HepG2 (cell line): ENCODE results near the gene U2AF2. TPM values are rescaled to one million over a fixed set of nuclear protein-coding genes. Genes with fewer than 3 reads are reported as not detected.
A peak's percentile ranks its signal among the peaks of the same experiment; 100 is the strongest.

Experiments used
- ADNP ChIP-seq: sonication (generic); formaldehyde crosslinking; IDR thresholded peaks from 2 replicates; pipeline ENCODE4 v1.4.0; 2020; ENCODE audit warnings: missing genetic modification reagents
- ARNT ChIP-seq: fragments of 450-650 bp; IDR thresholded peaks from 2 replicates; pipeline ENCODE4 v1.6.1; 2017
- ASH2L ChIP-seq: fragments of 300-600, 200-600 bp; sonication (generic); IDR thresholded peaks from 2 replicates; pipeline ENCODE4 v1.7.0; 2017; ENCODE audit warnings: low read depth, mild to moderate bottlenecking, moderate library complexity, mixed read lengths, low read length; ENCODE audit not compliant: insufficient read length
- ETV5 ChIP-seq: IDR thresholded peaks from 2 replicates; pipeline ENCODE4 v1.6.1; 2018; ENCODE audit warnings: missing biosample characterization, missing genetic modification reagents, inconsistent platforms, borderline replicate concordance
- FOXA3 ChIP-seq: IDR thresholded peaks from 2 replicates; pipeline ENCODE4 v1.6.1; 2016; ENCODE audit warnings: missing genetic modification reagents, missing compliant biosample characterization
- GZF1 ChIP-seq: sonication (generic); formaldehyde crosslinking; IDR thresholded peaks from 2 replicates; pipeline ENCODE4 v1.5.1; 2020; ENCODE audit warnings: mild to moderate bottlenecking, missing genetic modification reagents
- KLF11 ChIP-seq: IDR thresholded peaks from 2 replicates; pipeline ENCODE4 v1.6.1; 2016; ENCODE audit warnings: missing compliant biosample characterization
- PCBP2 ChIP-seq: fragments of 200-400 bp; formaldehyde crosslinking; optimal IDR thresholded peaks from 2 replicates; pipeline ENCODE3; 2018; ENCODE audit warnings: low read length, low read depth; ENCODE audit not compliant: poor library complexity, severe bottlenecking
- POLR2G ChIP-seq: fragments of 200-400 bp; formaldehyde crosslinking; IDR thresholded peaks from 2 replicates; pipeline ENCODE4 v1.6.1; 2018; ENCODE audit warnings: mild to moderate bottlenecking, low read depth, low read length, moderate library complexity
- WIZ ChIP-seq: sonication (generic); formaldehyde crosslinking; IDR thresholded peaks from 2 replicates; pipeline ENCODE4 v1.5.1; 2020; ENCODE audit warnings: mild to moderate bottlenecking, missing genetic modification reagents
- ZEB1 ChIP-seq: IDR thresholded peaks from 2 replicates; pipeline ENCODE4 v1.6.1; 2012; ENCODE audit warnings: mild to moderate bottlenecking, low read depth, inconsistent platforms; ENCODE audit not compliant: insufficient replicate concordance
- ZFP37 ChIP-seq: sonication (generic); formaldehyde crosslinking; IDR thresholded peaks from 2 replicates; pipeline ENCODE4 v1.4.0; 2020; ENCODE audit warnings: missing genetic modification reagents, borderline replicate concordance
- ZNF570 ChIP-seq: sonication (generic); formaldehyde crosslinking; IDR thresholded peaks from 2 replicates; pipeline ENCODE4 v1.4.0; 2020; ENCODE audit warnings: mild to moderate bottlenecking, missing genetic modification reagents, borderline replicate concordance
- ZNF883 ChIP-seq: sonication (generic); formaldehyde crosslinking; IDR thresholded peaks from 2 replicates; pipeline ENCODE4 v1.5.1; 2020; ENCODE audit warnings: mild to moderate bottlenecking, missing genetic modification reagents; ENCODE audit errors: not compliant biosample characterization
- ZSCAN12 ChIP-seq: sonication (generic); formaldehyde crosslinking; IDR thresholded peaks from 2 replicates; pipeline ENCODE4 v1.9.0; 2021; ENCODE audit warnings: mild to moderate bottlenecking, missing genetic modification reagents
- ZSCAN21 ChIP-seq: sonication (generic); formaldehyde crosslinking; IDR thresholded peaks from 2 replicates; pipeline ENCODE4 v1.8.0; 2022; ENCODE audit warnings: mild to moderate bottlenecking, missing genetic modification reagents, moderate library complexity, borderline replicate concordance
- polyA plus RNA-seq, 8 experiments: library from polyadenylated mRNA; depleted of rRNA in 3 of 8; stranded (reverse) in 7 of 8; unstranded in 1 of 8; fragments of >200 nt; fragmentation: Illumina TruSeq in 4 of 8; extraction: Trizol in 4 of 8; gene quantifications; 2 replicates each; pipeline versions ENCODE4 v1.2.1 to v1.2.3, GENCODE V29; 2011 to 2016; ENCODE audit warnings: low read depth in 4 of 8, missing spikeins in 1 of 8, mixed read lengths in 1 of 8; ENCODE audit not compliant: insufficient read depth in 1 of 8
- total RNA-seq, 5 experiments: library from RNA; depleted of rRNA; stranded (reverse); fragments of >200 nt; fragmentation: Illumina TruSeq; extraction: Trizol; gene quantifications; 2 replicates each; pipeline ENCODE4 v1.2.3, GENCODE V29; 2016; ENCODE audit warnings: low read depth in 1 of 5
- TF ChIP-seq, protein P1 (sequence below): IDR thresholded peaks from 2 replicates; pipeline ENCODE4 v1.6.1; 2018; ENCODE audit warnings: missing genetic modification reagents, mild to moderate bottlenecking, missing compliant biosample characterization
- TF ChIP-seq, protein P2 (sequence below): sonication (generic); IDR thresholded peaks from 2 replicates; pipeline ENCODE4 v1.6.1; 2016; ENCODE audit warnings: low read depth, borderline replicate concordance
- TF ChIP-seq, protein P3 (sequence below): sonication (generic); formaldehyde crosslinking; conservative IDR thresholded peaks from 2 replicates; pipeline ENCODE4 v1.8.1; 2023; ENCODE audit warnings: missing genetic modification reagents
- TF ChIP-seq, protein P4 (sequence below): sonication (generic); formaldehyde crosslinking; IDR thresholded peaks from 2 replicates; pipeline ENCODE4 v1.4.0; 2020; ENCODE audit warnings: missing genetic modification reagents
- TF ChIP-seq, protein P5 (sequence below): sonication (generic); formaldehyde crosslinking; IDR thresholded peaks from 2 replicates; pipeline ENCODE4 v1.5.1; 2020; ENCODE audit warnings: missing genetic modification reagents, mild to moderate bottlenecking, borderline replicate concordance

U2AF2 gene
- total and polyA plus RNA-seq, 2 of the 13 experiments (the other 11 are each of a cell fraction or from before 2014, with no cell fraction given): 84.3 to 124 TPM

DNA sequence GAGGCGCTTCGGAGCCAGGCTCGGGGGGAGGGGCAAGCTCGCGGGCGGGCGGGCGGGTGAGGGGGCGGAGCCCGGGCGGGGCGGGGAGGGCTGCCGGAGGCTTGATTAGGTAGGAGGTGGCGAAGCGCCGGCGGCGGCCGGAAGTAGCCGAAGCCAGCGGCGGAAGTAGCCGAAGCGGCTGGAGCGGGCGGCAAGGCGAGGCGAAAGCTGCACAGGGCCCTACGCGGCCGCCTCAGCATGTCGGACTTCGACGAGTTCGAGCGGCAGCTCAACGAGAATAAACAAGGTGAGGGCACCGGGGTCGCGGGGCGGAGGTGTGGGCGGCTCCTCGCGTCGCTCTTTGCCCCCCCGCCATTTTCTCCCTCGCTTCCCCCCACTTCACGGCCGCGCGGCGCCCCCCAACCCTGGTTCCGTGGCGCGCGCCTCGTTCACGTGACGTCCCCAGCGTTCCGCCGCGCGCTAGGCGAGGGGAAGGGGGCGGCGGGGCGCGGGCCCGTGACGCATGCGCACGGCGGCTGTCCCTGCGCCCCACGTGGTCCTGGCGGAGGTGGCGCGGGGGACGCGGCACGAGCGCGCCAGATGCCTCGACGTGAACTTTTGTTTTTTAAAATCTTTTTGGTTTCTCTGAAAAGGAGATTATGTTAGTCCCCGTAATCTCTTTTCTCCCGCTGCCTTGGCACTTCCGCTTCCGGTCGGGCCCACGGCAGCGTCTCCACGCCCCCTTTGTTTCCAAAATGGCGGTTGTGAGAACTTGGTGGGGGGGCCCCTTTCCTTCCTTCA lies at the start of gene U2AF2 (continued):
- TF ChIP-seq ZNF883 (CRISPR knock-in tag): peak; percentile 45
- peak; percentile 77; the same call in 1 of the 2 replicates for TF ChIP-seq ZSCAN21 (CRISPR knock-in tag)
- no peak for TF ChIP-seq ZNF570 (CRISPR knock-in tag)
- no peak; the same call in 1 of the 2 replicates for TF ChIP-seq ETV5 (CRISPR knock-in tag)
- TF ChIP-seq POLR2G: no peak; the same call in 1 of the 2 replicates
- TF ChIP-seq GZF1 (CRISPR knock-in tag): no peak
- TF ChIP-seq ZEB1: no peak
- no peak for TF ChIP-seq ZFP37 (CRISPR knock-in tag)
- TF ChIP-seq WIZ (CRISPR knock-in tag): peak; percentile 78; the same call in 1 of the 2 replicates
- TF ChIP-seq, protein P1, sequence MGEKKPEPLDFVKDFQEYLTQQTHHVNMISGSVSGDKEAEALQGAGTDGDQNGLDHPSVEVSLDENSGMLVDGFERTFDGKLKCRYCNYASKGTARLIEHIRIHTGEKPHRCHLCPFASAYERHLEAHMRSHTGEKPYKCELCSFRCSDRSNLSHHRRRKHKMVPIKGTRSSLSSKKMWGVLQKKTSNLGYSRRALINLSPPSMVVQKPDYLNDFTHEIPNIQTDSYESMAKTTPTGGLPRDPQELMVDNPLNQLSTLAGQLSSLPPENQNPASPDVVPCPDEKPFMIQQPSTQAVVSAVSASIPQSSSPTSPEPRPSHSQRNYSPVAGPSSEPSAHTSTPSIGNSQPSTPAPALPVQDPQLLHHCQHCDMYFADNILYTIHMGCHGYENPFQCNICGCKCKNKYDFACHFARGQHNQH (CRISPR knock-in tag): no peak
- peak; percentile 84 for TF ChIP-seq ASH2L
- no peak for TF ChIP-seq KLF11 (CRISPR knock-in tag)
- TF ChIP-seq ADNP (CRISPR knock-in tag): no peak
- TF ChIP-seq, protein P2, sequence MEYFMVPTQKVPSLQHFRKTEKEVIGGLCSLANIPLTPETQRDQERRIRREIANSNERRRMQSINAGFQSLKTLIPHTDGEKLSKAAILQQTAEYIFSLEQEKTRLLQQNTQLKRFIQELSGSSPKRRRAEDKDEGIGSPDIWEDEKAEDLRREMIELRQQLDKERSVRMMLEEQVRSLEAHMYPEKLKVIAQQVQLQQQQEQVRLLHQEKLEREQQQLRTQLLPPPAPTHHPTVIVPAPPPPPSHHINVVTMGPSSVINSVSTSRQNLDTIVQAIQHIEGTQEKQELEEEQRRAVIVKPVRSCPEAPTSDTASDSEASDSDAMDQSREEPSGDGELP: no peak
- TF ChIP-seq FOXA3: no peak
- TF ChIP-seq ZSCAN12 (CRISPR knock-in tag): no peak
- TF ChIP-seq, protein P3, sequence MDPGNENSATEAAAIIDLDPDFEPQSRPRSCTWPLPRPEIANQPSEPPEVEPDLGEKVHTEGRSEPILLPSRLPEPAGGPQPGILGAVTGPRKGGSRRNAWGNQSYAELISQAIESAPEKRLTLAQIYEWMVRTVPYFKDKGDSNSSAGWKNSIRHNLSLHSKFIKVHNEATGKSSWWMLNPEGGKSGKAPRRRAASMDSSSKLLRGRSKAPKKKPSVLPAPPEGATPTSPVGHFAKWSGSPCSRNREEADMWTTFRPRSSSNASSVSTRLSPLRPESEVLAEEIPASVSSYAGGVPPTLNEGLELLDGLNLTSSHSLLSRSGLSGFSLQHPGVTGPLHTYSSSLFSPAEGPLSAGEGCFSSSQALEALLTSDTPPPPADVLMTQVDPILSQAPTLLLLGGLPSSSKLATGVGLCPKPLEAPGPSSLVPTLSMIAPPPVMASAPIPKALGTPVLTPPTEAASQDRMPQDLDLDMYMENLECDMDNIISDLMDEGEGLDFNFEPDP (CRISPR knock-in tag): no peak
- no peak for TF ChIP-seq ARNT
- TF ChIP-seq, protein P4, sequence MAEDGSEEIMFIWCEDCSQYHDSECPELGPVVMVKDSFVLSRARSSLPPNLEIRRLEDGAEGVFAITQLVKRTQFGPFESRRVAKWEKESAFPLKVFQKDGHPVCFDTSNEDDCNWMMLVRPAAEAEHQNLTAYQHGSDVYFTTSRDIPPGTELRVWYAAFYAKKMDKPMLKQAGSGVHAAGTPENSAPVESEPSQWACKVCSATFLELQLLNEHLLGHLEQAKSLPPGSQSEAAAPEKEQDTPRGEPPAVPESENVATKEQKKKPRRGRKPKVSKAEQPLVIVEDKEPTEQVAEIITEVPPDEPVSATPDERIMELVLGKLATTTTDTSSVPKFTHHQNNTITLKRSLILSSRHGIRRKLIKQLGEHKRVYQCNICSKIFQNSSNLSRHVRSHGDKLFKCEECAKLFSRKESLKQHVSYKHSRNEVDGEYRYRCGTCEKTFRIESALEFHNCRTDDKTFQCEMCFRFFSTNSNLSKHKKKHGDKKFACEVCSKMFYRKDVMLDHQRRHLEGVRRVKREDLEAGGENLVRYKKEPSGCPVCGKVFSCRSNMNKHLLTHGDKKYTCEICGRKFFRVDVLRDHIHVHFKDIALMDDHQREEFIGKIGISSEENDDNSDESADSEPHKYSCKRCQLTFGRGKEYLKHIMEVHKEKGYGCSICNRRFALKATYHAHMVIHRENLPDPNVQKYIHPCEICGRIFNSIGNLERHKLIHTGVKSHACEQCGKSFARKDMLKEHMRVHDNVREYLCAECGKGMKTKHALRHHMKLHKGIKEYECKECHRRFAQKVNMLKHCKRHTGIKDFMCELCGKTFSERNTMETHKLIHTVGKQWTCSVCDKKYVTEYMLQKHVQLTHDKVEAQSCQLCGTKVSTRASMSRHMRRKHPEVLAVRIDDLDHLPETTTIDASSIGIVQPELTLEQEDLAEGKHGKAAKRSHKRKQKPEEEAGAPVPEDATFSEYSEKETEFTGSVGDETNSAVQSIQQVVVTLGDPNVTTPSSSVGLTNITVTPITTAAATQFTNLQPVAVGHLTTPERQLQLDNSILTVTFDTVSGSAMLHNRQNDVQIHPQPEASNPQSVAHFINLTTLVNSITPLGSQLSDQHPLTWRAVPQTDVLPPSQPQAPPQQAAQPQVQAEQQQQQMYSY (CRISPR knock-in tag): 0 out of 2 replicates have a peak, but pooled peaks have one; percentile 39
- TF ChIP-seq, protein P5, sequence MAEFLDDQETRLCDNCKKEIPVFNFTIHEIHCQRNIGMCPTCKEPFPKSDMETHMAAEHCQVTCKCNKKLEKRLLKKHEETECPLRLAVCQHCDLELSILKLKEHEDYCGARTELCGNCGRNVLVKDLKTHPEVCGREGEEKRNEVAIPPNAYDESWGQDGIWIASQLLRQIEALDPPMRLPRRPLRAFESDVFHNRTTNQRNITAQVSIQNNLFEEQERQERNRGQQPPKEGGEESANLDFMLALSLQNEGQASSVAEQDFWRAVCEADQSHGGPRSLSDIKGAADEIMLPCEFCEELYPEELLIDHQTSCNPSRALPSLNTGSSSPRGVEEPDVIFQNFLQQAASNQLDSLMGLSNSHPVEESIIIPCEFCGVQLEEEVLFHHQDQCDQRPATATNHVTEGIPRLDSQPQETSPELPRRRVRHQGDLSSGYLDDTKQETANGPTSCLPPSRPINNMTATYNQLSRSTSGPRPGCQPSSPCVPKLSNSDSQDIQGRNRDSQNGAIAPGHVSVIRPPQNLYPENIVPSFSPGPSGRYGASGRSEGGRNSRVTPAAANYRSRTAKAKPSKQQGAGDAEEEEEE (CRISPR knock-in tag): no peak
- no peak for TF ChIP-seq PCBP2
